A673 (cell line): ENCODE results near the gene GOLPH3.

Source experiments
- CTCF ChIP-seq: fragments of 300-800, 200-600 bp; sonication (generic); conservative IDR thresholded peaks from 2 replicates; pipeline ENCODE4 v1.5.1; 2017; ENCODE audit warnings: low read depth, mild to moderate bottlenecking, antibody characterized with exemption, low read length, moderate library complexity, mixed read lengths
- EZH2 ChIP-seq: fragments of 200-600 bp; sonication (generic); IDR thresholded peaks from 2 replicates; pipeline ENCODE4 v1.6.1; 2017; ENCODE audit warnings: borderline replicate concordance, low read depth, mild to moderate bottlenecking, mixed read lengths, antibody characterized with exemption, low read length; ENCODE audit not compliant: poor library complexity, severe bottlenecking

GRCh38 chr5:32135086-32135485 lies 39.0 kb downstream of the GOLPH3 start:
- TF ChIP-seq CTCF: no peak
- TF ChIP-seq EZH2: no peak
